Keratinocyte (primary cell): ENCODE results near the gene MRPL43. TPM values are rescaled to one million over a fixed set of nuclear protein-coding genes. Genes with fewer than 3 reads are reported as not detected.

Source experiments
- DNase-seq: peaks from one replicate; pipeline ENCODE4 v3.0.0-alpha.2; 2011; ENCODE audit warnings: low read depth, missing footprints, low spot score
- FAIRE-seq: peaks from 2 replicates; lab custom pipeline; 2011; peaks lifted over from hg19 to GRCh38; lab: Jason Lieb, UNC
- H2AFZ ChIP-seq: 2 replicates; pipeline ENCODE4 v1.6.0; 2012; ENCODE audit warnings: low read length, control low read depth, inconsistent platforms; ENCODE audit not compliant: control insufficient read depth
- H3K27ac ChIP-seq: 2 replicates; pipeline ENCODE4 v1.5.1; 2011; ENCODE audit warnings: low read length; ENCODE audit not compliant: control insufficient read depth, insufficient read depth
- H3K27me3 ChIP-seq: 3 replicates; pipeline ENCODE4 v1.6.0; 2011; ENCODE audit warnings: low read length; ENCODE audit not compliant: control insufficient read depth, insufficient read depth; ENCODE audit errors: extremely low read depth
- H3K36me3 ChIP-seq, 2 experiments: 2 replicates in 1 of 2; 3 replicates in 1 of 2; pipeline ENCODE4 v1.5.1; 2011; ENCODE audit warnings: low read length in 2 of 2, mild to moderate bottlenecking in 1 of 2; ENCODE audit not compliant: control insufficient read depth in 2 of 2, insufficient read depth in 2 of 2; ENCODE audit errors: extremely low read depth in 1 of 2
- H3K4me1 ChIP-seq: 3 replicates; pipeline ENCODE4 v1.5.1; 2011; ENCODE audit warnings: low read length; ENCODE audit not compliant: control insufficient read depth, insufficient read depth; ENCODE audit errors: extremely low read depth
- H3K4me2 ChIP-seq: 3 replicates; pipeline ENCODE4 v1.6.0; 2011; ENCODE audit warnings: low read depth, low read length; ENCODE audit not compliant: control insufficient read depth, insufficient read depth; ENCODE audit errors: extremely low read depth
- H3K4me3 ChIP-seq, 3 experiments: fragments of 200-600 bp in 1 of 3; sonication (generic) in 1 of 3; 2 replicates in 2 of 3; 3 replicates in 1 of 3; pipeline ENCODE4 v1.5.1; 2011 to 2016; ENCODE audit warnings: low read length in 3 of 3, mild to moderate bottlenecking in 3 of 3, control low read depth in 2 of 3, inconsistent platforms in 1 of 3, low read depth in 1 of 3, mixed read lengths in 1 of 3, mixed run types in 1 of 3, moderate library complexity in 1 of 3; ENCODE audit not compliant: control insufficient read depth in 2 of 3, insufficient read depth in 2 of 3; ENCODE audit errors: extremely low read depth in 1 of 3
- H3K79me2 ChIP-seq: 2 replicates; pipeline ENCODE4 v1.6.0; 2012; ENCODE audit warnings: low read length; ENCODE audit not compliant: control insufficient read depth, insufficient read depth
- H3K9ac ChIP-seq: 3 replicates; pipeline ENCODE4 v1.6.0; 2011; ENCODE audit warnings: low read length; ENCODE audit not compliant: control insufficient read depth, insufficient read depth; ENCODE audit errors: extremely low read depth
- H3K9me1 ChIP-seq: 3 replicates; pipeline ENCODE4 v1.6.0; 2011; ENCODE audit warnings: low read length; ENCODE audit not compliant: control insufficient read depth, insufficient read depth; ENCODE audit errors: extremely low read depth
- H3K9me3 ChIP-seq: 2 replicates; pipeline ENCODE4 v1.5.1; 2012; ENCODE audit warnings: low read depth, low read length; ENCODE audit not compliant: control insufficient read depth
- H4K20me1 ChIP-seq: 3 replicates; pipeline ENCODE4 v1.6.0; 2011; ENCODE audit warnings: low read length; ENCODE audit not compliant: control insufficient read depth, insufficient read depth; ENCODE audit errors: extremely low read depth
- EZH2 ChIP-seq: IDR thresholded peaks from one replicate; pipeline ENCODE4 v1.6.1; 2012; ENCODE audit warnings: inconsistent platforms, mild to moderate bottlenecking, low read length, moderate library complexity
- dilution Hi-C: fragments of 300-500 bp; cut with MboI; formaldehyde crosslinking; loops from one replicate; pipeline ENCODE4 v1.7.0; 2020; ENCODE audit warnings: low sequenced_read_pairs; ENCODE audit not compliant: extremely low pct_ligation_motif_present
- polyA plus RNA-seq, 5 experiments: library from polyadenylated mRNA; depleted of rRNA in 3 of 5; stranded (reverse) in 3 of 5; stranded (forward) in 1 of 5; unstranded in 1 of 5; fragments of >200 nt; gene quantifications; 1 replicate in 1 of 5; 2 replicates in 3 of 5; 3 replicates in 1 of 5; pipeline versions ENCODE4 v1.2.1 to v1.2.3, GENCODE V29; 2011 to 2012; ENCODE audit warnings: missing spikeins in 2 of 5, low read depth in 1 of 5, low replicate concordance in 1 of 5
- TF ChIP-seq, protein P1 (sequence below), 3 experiments: IDR thresholded peaks in 1 of 3; conservative IDR thresholded peaks in 1 of 3; optimal IDR thresholded peaks in 1 of 3; 2 replicates in 2 of 3; 3 replicates in 1 of 3; pipeline versions ENCODE3 to v1.5.1; 2011; ENCODE audit warnings: low read length in 3 of 3, mild to moderate bottlenecking in 3 of 3, moderate library complexity in 2 of 3, control low read depth in 1 of 3, inconsistent platforms in 1 of 3; ENCODE audit not compliant: insufficient read depth in 2 of 3; ENCODE audit errors: extremely low read depth in 1 of 3

MRPL43 gene
- polyA plus RNA-seq, 1 donor (not counting 4 experiments of a cell fraction or from before 2014, with no cell fraction given): 71.1 TPM

DNA sequence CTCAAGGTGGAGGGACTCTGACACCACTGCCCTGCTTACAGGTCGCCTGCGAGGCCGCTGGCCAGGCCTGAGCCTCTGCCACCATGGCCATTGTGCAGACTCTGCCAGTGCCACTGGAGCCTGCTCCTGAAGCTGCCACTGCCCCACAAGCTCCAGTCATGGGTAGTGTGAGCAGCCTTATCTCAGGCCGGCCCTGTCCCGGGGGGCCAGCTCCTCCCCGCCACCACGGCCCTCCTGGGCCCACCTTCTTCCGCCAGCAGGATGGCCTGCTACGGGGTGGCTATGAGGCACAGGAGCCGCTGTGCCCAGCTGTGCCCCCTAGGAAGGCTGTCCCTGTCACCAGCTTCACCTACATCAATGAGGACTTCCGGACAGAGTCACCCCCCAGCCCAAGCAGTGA lies 15.2 kb upstream of the MRPL43 start:
- no peak for DNase-seq
- no peak for FAIRE-seq
- peaks cover 15 to 26% of the 10 kb centered on the region in 2 experiments for H3K36me3 ChIP-seq

DNA sequence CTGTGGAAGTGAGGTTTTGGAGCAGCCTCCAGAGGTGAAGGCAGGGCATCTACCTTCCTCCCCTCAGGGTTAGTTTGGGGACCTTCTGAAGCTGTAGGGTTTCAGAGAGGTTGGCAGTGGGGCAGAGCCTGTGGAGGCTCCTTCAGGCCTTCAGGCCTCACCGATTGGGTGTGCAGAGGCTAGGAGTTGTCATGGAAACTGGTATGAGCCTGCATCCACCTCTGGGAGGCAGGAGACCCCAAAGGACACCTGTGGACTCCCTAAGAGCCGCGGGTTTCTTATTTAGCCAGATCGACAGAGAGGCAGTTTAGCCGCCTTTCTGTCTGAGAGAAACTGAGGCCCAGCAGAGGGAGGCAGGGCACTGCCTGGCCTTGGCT lies 14.3 kb upstream of the MRPL43 start:
- no peaks in the 10 kb centered on the region for H3K9me3 ChIP-seq
- no peak for FAIRE-seq
- TF ChIP-seq, protein P1, sequence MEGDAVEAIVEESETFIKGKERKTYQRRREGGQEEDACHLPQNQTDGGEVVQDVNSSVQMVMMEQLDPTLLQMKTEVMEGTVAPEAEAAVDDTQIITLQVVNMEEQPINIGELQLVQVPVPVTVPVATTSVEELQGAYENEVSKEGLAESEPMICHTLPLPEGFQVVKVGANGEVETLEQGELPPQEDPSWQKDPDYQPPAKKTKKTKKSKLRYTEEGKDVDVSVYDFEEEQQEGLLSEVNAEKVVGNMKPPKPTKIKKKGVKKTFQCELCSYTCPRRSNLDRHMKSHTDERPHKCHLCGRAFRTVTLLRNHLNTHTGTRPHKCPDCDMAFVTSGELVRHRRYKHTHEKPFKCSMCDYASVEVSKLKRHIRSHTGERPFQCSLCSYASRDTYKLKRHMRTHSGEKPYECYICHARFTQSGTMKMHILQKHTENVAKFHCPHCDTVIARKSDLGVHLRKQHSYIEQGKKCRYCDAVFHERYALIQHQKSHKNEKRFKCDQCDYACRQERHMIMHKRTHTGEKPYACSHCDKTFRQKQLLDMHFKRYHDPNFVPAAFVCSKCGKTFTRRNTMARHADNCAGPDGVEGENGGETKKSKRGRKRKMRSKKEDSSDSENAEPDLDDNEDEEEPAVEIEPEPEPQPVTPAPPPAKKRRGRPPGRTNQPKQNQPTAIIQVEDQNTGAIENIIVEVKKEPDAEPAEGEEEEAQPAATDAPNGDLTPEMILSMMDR (optimal IDR thresholded peaks at IDR 0.05 in 1 of 3, IDR thresholded peaks at IDR 0.05 in 1 of 3, conservative IDR thresholded peaks at IDR 0.05 in 1 of 3; ENCODE audit: extremely low read depth in 1 of 3, insufficient read depth in 2 of 3, low read length in 3 of 3): no peak
- no peak for TF ChIP-seq EZH2
- no peak for DNase-seq
- peaks cover 14% of the 10 kb centered on the region for H3K4me1 ChIP-seq
- peaks cover 26% of the 10 kb centered on the region for H3K79me2 ChIP-seq
- peaks cover 15 to 22% of the 10 kb centered on the region in 2 experiments for H3K36me3 ChIP-seq
- H3K9ac ChIP-seq: no peak overlapping the region
- H3K4me3 ChIP-seq: no peak overlapping the region
- H3K9me1 ChIP-seq: no peaks in the 10 kb centered on the region
- no peak overlapping the region for H2AFZ ChIP-seq
- H3K27ac ChIP-seq: no peak overlapping the region
- dilution Hi-C loops: no loop called here
- H3K4me2 ChIP-seq: peak overlapping the region; percentile 94
- H4K20me1 ChIP-seq: no peaks in the 10 kb centered on the region
- no peaks in the 10 kb centered on the region for H3K27me3 ChIP-seq

More for the DNA sequence above, 15.2 kb upstream of the MRPL43 start:
- Histone ChIP-seq H3K4me2 (no peak overlapping the region), H3K9ac (no peak overlapping the region), H3K4me1 (peaks cover 12% of the 10 kb centered on the region), H2AFZ (no peak overlapping the region), H3K27me3 (no peaks in the 10 kb centered on the region), H3K9me1 (no peaks in the 10 kb centered on the region), H4K20me1 (no peaks in the 10 kb centered on the region), H3K79me2 (peaks cover 26% of the 10 kb centered on the region), H3K27ac (no peak overlapping the region), H3K4me3 (no peak overlapping the region), H3K9me3 (no peaks in the 10 kb centered on the region)
- dilution Hi-C loops: no loop called here
- TF ChIP-seq, protein P1 (optimal IDR thresholded peaks at IDR 0.05 in 1 of 3, IDR thresholded peaks at IDR 0.05 in 1 of 3, conservative IDR thresholded peaks at IDR 0.05 in 1 of 3; ENCODE audit: extremely low read depth in 1 of 3, insufficient read depth in 2 of 3, low read length in 3 of 3): no peak
- no peak for TF ChIP-seq EZH2
